Measurements from ENCODE around the gene RBM20. TPM values are rescaled to one million over a fixed set of nuclear protein-coding genes. Genes with fewer than 3 reads are reported as not detected.

The RBM20 gene
- total and polyA plus RNA-seq, 2 experiments from 2014 or later = 0.05 to 0.17 TPM

- Histone ChIP-seq H3K79me2 (replicated peaks; ENCODE audit: insufficient read depth) (no peaks in the 10 kb centered on the region), H3K27me3 (ENCODE audit: insufficient read depth) (no peaks in the 10 kb centered on the region), H3K27ac (ENCODE audit: low read depth) (no peak overlapping the region), H3F3A (replicated peaks; ENCODE audit: low read depth) (no peaks in the 10 kb centered on the region), H3K4me2 (no peak overlapping the region), H3K9me2 (ENCODE audit: insufficient read depth) (no peaks in the 10 kb centered on the region), H4K20me1 (replicated peaks; ENCODE audit: insufficient read depth) (no peaks in the 10 kb centered on the region), H3K4me1 (ENCODE audit: insufficient read depth) (no peaks in the 10 kb centered on the region), H3K36me3 (ENCODE audit: insufficient read depth) (no peaks in the 10 kb centered on the region), H3K4me3 (no peak overlapping the region), H2AFZ (no peak overlapping the region)
- Mint-ChIP-seq H3K27me3 (ENCODE audit: insufficient read depth, low read depth, poor library complexity) (peaks cover 2% of the 10 kb centered on the region), H3K36me3 (ENCODE audit: low read depth) (no peaks in the 10 kb centered on the region), H3K9me3 (no peaks in the 10 kb centered on the region; the same call in 2 of the 3 replicates), H3K4me3 (no peak overlapping the region), H3K27ac (no peak overlapping the region), H3K4me1 (peaks cover 4% of the 10 kb centered on the region; the same call in 1 of the 3 replicates)
- ATAC-seq = no peak
- DNase-seq (ENCODE audit: low spot score) = no peak
- TF ChIP-seq CTCF (conservative IDR thresholded peaks at IDR 0.05; ENCODE audit: low read depth in 2 of 2) (no peak), EZH2 (IDR thresholded peaks at IDR 0.05; ENCODE audit: low read depth, unreplicated experiment) (no peak), NANOG (IDR thresholded peaks at IDR 0.05; ENCODE audit: borderline replicate concordance) (no peak), ETS1 (IDR thresholded peaks at IDR 0.05) (no peak)
These were observed 204.0 kb downstream of the RBM20 start for GRCh38 chr10:110848106-110848505.

- H3K36me3 ChIP-seq (ENCODE audit: insufficient read depth) = no peaks in the 10 kb centered on the region
- H3K27me3 ChIP-seq (ENCODE audit: insufficient read depth) = no peaks in the 10 kb centered on the region
- no peak overlapping the region for H3K4me3 ChIP-seq
- H3K36me3 Mint-ChIP-seq (ENCODE audit: low read depth) = no peaks in the 10 kb centered on the region
- H2AFZ ChIP-seq = no peak overlapping the region
- no peaks in the 10 kb centered on the region for H3K79me2 ChIP-seq (replicated peaks; ENCODE audit: insufficient read depth)
- peaks cover 2% of the 10 kb centered on the region for H3K27me3 Mint-ChIP-seq (ENCODE audit: insufficient read depth, low read depth, poor library complexity)
- H3K4me2 ChIP-seq = no peak overlapping the region
- ATAC-seq = no peak
- no peaks in the 10 kb centered on the region for H3K9me3 Mint-ChIP-seq
- no peak overlapping the region for H3K4me3 Mint-ChIP-seq
- H3K4me1 ChIP-seq (ENCODE audit: insufficient read depth) = no peaks in the 10 kb centered on the region
- H3K9me2 ChIP-seq (ENCODE audit: insufficient read depth) = no peaks in the 10 kb centered on the region
- H3F3A ChIP-seq (replicated peaks; ENCODE audit: low read depth) = no peaks in the 10 kb centered on the region
- H3K4me1 Mint-ChIP-seq = no peaks in the 10 kb centered on the region
- H4K20me1 ChIP-seq (replicated peaks; ENCODE audit: insufficient read depth) = no peaks in the 10 kb centered on the region
- DNase-seq (ENCODE audit: low spot score) = no peak
- no peak overlapping the region for H3K27ac ChIP-seq (ENCODE audit: low read depth)
- H3K27ac Mint-ChIP-seq = no peak overlapping the region
- TF ChIP-seq ETS1 (IDR thresholded peaks at IDR 0.05) (no peak), NANOG (IDR thresholded peaks at IDR 0.05; ENCODE audit: borderline replicate concordance) (no peak), REST (IDR thresholded peaks at IDR 0.05; ENCODE audit: unreplicated experiment) (no peak), CREB1 (CRISPR knock-in tag; IDR thresholded peaks at IDR 0.05; ENCODE audit: low read depth) (no peak), ZNF462 (CRISPR knock-in tag; IDR thresholded peaks at IDR 0.05) (no peak)
These were observed 206.0 kb downstream of the RBM20 start for GRCh38 chr10:110850099-110850498.

Data from GM23338 (cell line).